ENCODE data around the gene EEPD1. TPM values are rescaled to one million over a fixed set of nuclear protein-coding genes. Genes with fewer than 3 reads are reported as not detected.
A peak's percentile ranks its signal among the peaks of the same experiment; 100 is the strongest.

Gene EEPD1
- total RNA-seq, 1 donor from 2014 or later = 14.0 TPM

- H3K4me3 ChIP-seq = no peak overlapping the region
- H3K27ac ChIP-seq = no peak overlapping the region
- no peak for TF ChIP-seq CTCF (IDR thresholded peaks at IDR 0.05)
- intact Hi-C loops (cut with DNase I) = loop anchor here (5.0 kb wide), 1 partner anchor 44 kb away; no protein-coding TSS in a partner anchor
- DNase-seq (ENCODE audit: low spot score in 2 of 2) = no peak
- H3K36me3 ChIP-seq = no peaks in the 10 kb centered on the region
- peaks cover 0 to 6% of the 10 kb centered on the region in 2 donors for H3K4me1 ChIP-seq
- no peaks in the 10 kb centered on the region for H3K27me3 ChIP-seq
- no peaks in the 10 kb centered on the region for H3K9me3 ChIP-seq
These were observed 48.2 kb downstream of the EEPD1 start for GRCh38 chr7:36201122-36201723.

- no peak for DNase-seq (ENCODE audit: low spot score in 2 of 2)
- Histone ChIP-seq H3K27ac (peak overlapping the region; percentile 33 to 37), H3K36me3 (no peaks in the 10 kb centered on the region), H3K4me1 (peaks cover 3 to 8% of the 10 kb centered on the region in 2 donors), H3K9me3 (no peaks in the 10 kb centered on the region), H3K27me3 (no peaks in the 10 kb centered on the region), H3K4me3 (no peak overlapping the region)
- intact Hi-C loops (cut with DNase I) = loop anchor here (5.0 kb wide), 1 partner anchor 45 kb away; no protein-coding TSS in a partner anchor
- TF ChIP-seq CTCF (IDR thresholded peaks at IDR 0.05) = no peak
These were observed 49.3 kb downstream of the EEPD1 start for GRCh38 chr7:36202398-36202797.

- intact Hi-C loops (cut with DNase I) = loop anchor here (5.0 kb wide), 1 partner anchor 46 kb away; no protein-coding TSS in a partner anchor
- H3K9me3 ChIP-seq = no peaks in the 10 kb centered on the region
- peaks cover 4 to 16% of the 10 kb centered on the region in 2 donors for H3K4me1 ChIP-seq
- H3K4me3 ChIP-seq = no peak overlapping the region
- no peaks in the 10 kb centered on the region for H3K27me3 ChIP-seq
- H3K27ac ChIP-seq = peak overlapping the region; percentile 33 to 37
- no peaks in the 10 kb centered on the region for H3K36me3 ChIP-seq
- no peak for DNase-seq (ENCODE audit: low spot score in 2 of 2)
- TF ChIP-seq CTCF (IDR thresholded peaks at IDR 0.05) = no peak
These were observed 50.2 kb downstream of the EEPD1 start for GRCh38 chr7:36203071-36203790.

- intact Hi-C loops (cut with DNase I) = loop anchor here (5.0 kb wide), 1 partner anchor 47 kb away; no protein-coding TSS in a partner anchor
- DNase-seq (ENCODE audit: low spot score in 2 of 2) = no peak
- peaks cover 4 to 18% of the 10 kb centered on the region in 2 donors for H3K4me1 ChIP-seq
- TF ChIP-seq CTCF (IDR thresholded peaks at IDR 0.05) = no peak
- no peak overlapping the region for H3K27ac ChIP-seq
- no peak overlapping the region for H3K4me3 ChIP-seq
- no peaks in the 10 kb centered on the region for H3K36me3 ChIP-seq
- H3K9me3 ChIP-seq = no peaks in the 10 kb centered on the region
- no peaks in the 10 kb centered on the region for H3K27me3 ChIP-seq
These were observed 51.1 kb downstream of the EEPD1 start for GRCh38 chr7:36204044-36204663.

GRCh38 chr7:36204929-36205635, 52.0 kb downstream of the EEPD1 start:
- Histone ChIP-seq H3K27me3 (no peaks in the 10 kb centered on the region), H3K36me3 (no peaks in the 10 kb centered on the region), H3K9me3 (no peaks in the 10 kb centered on the region), H3K4me1 (peaks cover 4 to 20% of the 10 kb centered on the region in 2 donors), H3K4me3 (no peak overlapping the region), H3K27ac (peak overlapping the region in 1 of 2 donors; percentile 17)
- intact Hi-C loops (cut with DNase I) = loop anchor here (5.0 kb wide), 2 partner anchors 48 to 218 kb away; no protein-coding TSS in a partner anchor
- no peak for DNase-seq (ENCODE audit: low spot score in 2 of 2)
- no peak for TF ChIP-seq CTCF (IDR thresholded peaks at IDR 0.05)
